PFSK-1 (cell line): ENCODE results near the gene KCNJ6.

Experiments used
- POLR2AphosphoS5 ChIP-seq: IDR thresholded peaks from 2 replicates; pipeline ENCODE4 v1.6.1; 2012; ENCODE audit warnings: low read depth, mild to moderate bottlenecking, control low read depth, low read length, moderate library complexity
- SIN3A ChIP-seq: IDR thresholded peaks from 2 replicates; pipeline ENCODE4 v1.6.1; 2012; ENCODE audit warnings: mild to moderate bottlenecking, low read length, moderate library complexity, borderline replicate concordance; ENCODE audit not compliant: insufficient read depth

DNA sequence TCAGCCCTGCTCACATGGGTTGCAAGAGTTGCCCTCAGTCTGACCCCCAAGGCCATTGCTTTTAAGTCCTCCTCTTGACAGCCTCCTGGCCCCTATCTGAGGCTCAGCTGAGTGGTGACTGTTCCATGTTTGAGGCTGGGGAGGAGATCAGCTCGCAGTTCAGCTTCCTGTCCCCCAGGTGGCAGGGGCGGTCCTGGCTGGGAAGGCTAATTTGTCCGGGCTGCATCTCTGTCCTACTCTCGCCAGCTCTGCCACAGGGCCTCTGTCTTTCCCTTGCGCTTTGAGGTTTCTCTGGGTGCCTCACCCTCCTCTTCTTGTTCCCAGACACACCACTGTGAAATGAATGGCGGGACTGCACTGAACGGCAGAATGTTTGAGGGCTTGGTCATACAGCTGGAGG lies 157.3 kb downstream of the KCNJ6 start:
- no peak for TF ChIP-seq POLR2AphosphoS5
- no peak for TF ChIP-seq SIN3A
